ENCODE data around the gene MFGE8.

GRCh38 chr15:88871313-88871712, 41.9 kb downstream of the MFGE8 start:
- TF ChIP-seq CTCF (IDR thresholded peaks at IDR 0.05) (no peak), POLR2A (IDR thresholded peaks at IDR 0.05) (no peak), POLR2AphosphoS5 (IDR thresholded peaks at IDR 0.05) (no peak)
